Measurements from ENCODE around the gene REXO4.

GRCh38 chr9:133375116-133375723, 42.6 kb downstream of the REXO4 start:
- TF ChIP-seq, protein P1, sequence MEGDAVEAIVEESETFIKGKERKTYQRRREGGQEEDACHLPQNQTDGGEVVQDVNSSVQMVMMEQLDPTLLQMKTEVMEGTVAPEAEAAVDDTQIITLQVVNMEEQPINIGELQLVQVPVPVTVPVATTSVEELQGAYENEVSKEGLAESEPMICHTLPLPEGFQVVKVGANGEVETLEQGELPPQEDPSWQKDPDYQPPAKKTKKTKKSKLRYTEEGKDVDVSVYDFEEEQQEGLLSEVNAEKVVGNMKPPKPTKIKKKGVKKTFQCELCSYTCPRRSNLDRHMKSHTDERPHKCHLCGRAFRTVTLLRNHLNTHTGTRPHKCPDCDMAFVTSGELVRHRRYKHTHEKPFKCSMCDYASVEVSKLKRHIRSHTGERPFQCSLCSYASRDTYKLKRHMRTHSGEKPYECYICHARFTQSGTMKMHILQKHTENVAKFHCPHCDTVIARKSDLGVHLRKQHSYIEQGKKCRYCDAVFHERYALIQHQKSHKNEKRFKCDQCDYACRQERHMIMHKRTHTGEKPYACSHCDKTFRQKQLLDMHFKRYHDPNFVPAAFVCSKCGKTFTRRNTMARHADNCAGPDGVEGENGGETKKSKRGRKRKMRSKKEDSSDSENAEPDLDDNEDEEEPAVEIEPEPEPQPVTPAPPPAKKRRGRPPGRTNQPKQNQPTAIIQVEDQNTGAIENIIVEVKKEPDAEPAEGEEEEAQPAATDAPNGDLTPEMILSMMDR (IDR thresholded peaks at IDR 0.05), result no peak
- peak in 1 of 2 donors; percentile 15 for TF ChIP-seq POLR2A (IDR thresholded peaks at IDR 0.05)

All from adrenal gland (tissue), 5 donors.